HG02759 (cell line): ENCODE results near the gene ATG4B.
A peak's percentile ranks its signal among the peaks of the same experiment; 100 is the strongest.

Experiments
- ATAC-seq: cut with Tn5 transposase; IDR thresholded peaks from one replicate; pipeline ENCODE4 v1.9.1; 2021; ENCODE audit warnings: mild to moderate bottlenecking, moderate library complexity; ENCODE audit not compliant: unreplicated experiment

The ATG4B gene

GRCh38 chr2:241637795-241638660, 535 bp downstream of the ATG4B start:
- peak; percentile 25 for ATAC-seq

DNA sequence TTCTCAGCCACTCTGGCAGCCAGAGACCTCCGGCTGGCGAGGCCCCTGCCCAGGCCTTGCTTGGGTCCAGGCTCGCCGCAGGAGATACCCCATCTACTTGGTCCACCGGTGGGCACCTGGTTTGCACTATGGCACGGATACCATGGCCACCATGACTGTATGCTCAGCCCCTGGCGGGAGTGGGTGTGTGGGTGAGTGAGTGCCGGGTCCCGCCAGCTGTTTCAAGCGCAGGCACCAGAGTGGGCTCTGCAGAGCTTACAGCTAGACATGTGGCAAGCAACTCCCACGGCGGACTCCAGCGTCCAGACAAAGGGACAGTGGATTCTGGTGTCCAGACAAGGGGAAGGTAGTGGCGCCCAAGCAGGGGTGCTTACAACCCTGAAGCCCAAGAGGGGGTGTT, 1.4 kb downstream of the ATG4B start:
- no peak for ATAC-seq

- ATAC-seq = no peak
Observed at GRCh38 chr2:241639385-241639784, 1.9 kb downstream of the ATG4B start.

DNA sequence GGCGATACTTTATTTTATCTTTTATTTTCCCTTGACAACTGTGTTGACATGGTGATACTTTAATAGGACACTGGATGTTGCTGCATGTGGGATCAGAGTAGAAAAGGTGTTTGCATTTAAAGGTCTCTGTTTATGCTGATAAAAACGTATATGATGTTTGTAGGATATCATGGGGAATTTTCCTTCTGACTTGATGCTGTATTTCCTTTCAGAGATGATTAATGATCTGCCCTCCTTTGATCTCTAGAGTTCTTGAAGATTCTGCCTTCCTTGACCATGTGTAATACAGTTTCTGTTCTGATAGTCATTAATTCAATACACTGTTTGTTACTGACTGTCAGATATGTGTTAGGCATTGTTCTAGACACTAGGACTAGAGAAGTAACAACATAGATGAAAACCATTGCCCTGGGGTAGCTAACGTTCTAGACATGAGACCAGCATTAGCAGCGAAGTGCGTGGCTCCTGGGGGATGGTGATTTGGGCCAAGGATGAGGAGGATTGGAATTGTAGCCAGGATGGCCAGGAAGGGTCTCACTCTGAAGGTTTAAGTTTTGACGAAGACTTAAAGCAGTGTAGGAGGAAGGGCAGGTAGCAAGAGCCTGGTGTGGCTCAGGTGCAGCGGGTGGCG, 2.8 kb downstream of the ATG4B start:
- ATAC-seq = no peak

DNA sequence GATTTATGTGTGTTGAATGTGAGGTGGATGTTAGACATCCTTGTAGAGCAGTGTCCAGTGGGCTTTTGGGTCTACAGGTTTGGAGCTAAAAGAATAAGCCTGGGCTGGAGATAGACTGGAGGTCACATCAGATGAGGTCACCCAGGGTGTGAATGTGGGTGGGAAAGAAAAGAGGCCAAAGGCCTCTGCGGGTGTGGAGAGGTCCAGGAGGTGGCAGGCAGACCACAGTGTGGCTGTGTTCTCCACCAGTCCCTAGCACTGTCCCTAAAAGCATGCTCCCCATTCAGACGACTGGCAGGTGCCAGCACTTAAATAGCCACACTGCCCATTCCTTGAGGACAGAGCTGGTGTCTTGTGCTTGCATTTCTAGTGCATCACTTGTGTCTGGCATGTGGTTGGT, 4.1 kb downstream of the ATG4B start:
- no peak for ATAC-seq

GRCh38 chr2:241645056-241645914, 7.8 kb downstream of the ATG4B start:
- no peak for ATAC-seq

DNA sequence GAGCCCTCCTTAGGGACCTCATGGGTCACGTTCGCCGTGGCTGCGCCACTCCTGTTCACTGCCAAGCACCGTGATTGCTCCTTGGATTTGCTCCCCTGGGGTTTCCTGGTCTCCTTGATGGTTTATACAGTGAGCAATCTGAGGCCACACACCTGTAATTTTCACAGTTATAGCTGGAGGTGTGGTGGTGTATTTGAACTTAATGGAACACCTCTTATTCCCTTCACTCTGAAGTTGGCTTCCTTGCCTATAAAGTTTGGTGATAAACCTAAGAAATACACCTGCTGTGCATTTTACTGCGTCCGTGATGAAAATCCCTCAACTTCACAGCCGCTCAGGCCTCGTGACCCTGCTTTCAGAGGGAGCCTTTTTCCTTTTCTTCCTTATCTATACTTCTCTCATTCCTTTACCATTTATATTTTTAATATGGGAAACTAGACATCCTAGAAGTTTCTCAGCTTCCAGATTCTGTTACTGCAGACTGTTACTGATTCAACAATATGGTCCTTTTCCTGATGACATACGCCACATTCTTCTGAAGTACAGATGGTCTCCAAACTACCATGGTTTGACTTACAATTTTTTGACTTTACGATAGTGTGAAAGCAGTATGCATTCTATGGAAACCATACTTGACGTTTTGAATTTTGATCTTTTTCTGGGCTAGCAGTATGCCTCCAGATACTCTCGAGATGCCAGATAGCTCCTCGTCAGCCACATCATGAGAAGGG, 8.6 kb downstream of the ATG4B start:
- no peak for ATAC-seq

- no peak for ATAC-seq
Observed at GRCh38 chr2:241648453-241648852, 11.0 kb downstream of the ATG4B start.

DNA sequence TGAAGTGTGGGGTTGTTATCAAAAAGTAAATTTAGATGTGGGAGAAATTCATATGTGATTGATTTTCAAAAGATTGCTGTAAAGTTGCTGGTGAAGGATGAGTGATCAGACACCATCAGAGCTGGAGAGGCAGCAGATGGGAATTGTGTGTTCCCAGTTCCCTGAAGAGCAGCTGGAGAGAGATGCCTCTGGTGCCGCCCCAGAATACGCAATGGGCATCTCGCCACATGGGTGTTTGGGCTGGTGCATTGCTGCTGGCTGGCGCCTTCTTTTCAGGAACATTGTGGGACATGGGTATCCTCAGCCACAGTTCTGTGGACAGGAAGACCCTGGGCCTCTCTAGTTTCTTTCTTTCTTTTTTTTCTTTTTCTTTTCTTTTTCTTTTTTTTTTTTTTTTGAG, 11.9 kb downstream of the ATG4B start:
- ATAC-seq = no peak

DNA sequence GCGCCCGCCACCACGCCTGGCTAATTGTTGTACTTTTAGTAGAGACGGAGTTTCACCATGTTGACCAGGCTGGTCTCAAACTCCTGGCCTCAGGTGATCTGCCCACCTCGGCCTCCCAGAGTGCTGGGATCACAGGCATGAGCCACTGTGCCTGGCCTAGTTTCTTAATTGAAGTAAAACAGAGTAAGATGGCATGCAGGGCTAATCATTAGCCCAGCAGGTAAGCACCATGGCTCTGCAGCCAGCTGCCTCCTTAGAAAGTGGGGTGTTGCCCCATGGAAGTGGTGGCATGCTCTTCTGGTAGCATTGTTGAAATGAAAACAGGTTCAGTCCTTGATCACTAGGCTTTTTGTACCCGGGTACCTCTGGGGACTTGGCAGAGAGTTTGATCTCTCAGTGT, 12.4 kb downstream of the ATG4B start:
- ATAC-seq = no peak

DNA sequence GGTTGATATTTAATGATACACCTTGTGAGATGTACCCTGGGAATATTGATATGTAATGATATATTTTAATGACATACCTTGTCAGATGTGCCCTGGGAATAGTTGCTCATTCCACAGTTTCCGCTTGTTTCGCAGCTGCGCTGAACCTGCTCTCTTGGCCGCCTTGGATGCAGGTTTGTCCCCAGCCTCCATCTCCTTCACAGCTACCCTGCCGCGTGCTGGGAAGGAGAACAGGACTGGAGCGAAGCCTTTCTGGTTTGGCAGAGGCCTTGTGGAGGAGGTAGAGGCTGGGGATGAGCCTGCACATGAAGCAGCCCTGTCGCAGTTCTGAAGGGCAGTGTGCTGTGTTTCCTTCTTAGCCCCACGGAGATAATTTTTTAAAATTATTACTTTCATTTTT, 14.6 kb downstream of the ATG4B start:
- ATAC-seq = no peak

DNA sequence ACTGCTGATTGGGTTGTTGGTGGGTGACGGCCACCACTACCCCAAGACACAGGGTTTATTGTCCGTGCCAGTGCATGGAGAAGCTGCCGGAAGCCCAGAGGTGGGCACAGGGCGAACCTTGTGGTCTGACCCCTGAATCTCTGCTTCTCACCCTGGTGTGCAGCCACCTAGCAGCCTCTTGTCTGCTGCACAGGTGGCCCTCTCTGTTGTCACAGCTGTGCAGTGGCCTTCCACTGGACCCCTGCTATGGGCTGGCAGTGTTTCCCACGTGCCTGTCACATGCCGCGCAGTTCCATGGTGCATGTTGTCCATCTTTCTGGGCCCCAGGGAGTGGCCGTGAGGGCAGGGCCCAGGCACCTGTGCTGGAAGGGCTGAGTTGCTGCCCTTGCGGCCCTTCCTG, 15.2 kb downstream of the ATG4B start:
- ATAC-seq = no peak

DNA sequence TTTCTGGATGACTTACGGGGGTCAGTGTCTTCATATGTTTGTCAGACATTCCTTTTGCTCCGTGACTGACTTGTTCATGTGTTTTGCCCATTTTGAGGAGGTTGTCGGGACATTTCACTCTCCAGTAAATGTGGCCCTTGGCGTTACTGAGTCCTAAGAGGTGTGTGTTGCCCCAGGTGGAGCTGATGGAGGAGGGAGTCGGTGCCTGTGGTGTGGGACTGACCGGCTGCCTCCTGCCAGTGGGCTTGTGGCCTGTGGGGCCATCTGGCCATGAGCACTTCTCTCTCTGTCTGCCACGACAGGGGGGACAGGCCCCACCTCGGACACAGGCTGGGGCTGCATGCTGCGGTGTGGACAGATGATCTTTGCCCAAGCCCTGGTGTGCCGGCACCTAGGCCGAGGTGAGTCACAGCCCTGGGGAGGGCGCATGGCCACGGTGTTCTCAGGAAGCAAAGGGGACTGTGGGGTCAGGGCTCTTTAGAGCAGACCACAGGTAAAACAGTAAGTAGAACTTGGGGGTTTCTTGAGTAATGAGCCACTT, 15.8 kb downstream of the ATG4B start:
- no peak for ATAC-seq

DNA sequence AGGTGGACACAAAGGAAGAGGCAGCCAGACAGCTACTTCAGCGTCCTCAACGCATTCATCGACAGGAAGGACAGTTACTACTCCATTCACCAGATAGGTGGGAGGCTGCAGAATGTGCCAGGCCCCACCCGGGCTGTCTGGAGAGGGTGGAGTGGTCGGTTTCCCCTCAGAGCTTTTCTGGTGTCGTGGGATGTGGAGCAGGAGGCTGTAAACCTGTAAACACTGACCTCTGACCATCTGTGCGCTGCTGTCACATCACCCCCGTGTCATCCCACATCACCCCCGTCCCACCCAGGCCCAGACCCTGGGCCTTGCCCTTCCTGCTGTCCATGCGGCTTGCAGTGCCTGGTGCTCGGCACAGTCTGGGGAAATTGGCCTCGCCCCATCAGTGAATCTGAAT, 17.1 kb downstream of the ATG4B start:
- ATAC-seq = no peak

DNA sequence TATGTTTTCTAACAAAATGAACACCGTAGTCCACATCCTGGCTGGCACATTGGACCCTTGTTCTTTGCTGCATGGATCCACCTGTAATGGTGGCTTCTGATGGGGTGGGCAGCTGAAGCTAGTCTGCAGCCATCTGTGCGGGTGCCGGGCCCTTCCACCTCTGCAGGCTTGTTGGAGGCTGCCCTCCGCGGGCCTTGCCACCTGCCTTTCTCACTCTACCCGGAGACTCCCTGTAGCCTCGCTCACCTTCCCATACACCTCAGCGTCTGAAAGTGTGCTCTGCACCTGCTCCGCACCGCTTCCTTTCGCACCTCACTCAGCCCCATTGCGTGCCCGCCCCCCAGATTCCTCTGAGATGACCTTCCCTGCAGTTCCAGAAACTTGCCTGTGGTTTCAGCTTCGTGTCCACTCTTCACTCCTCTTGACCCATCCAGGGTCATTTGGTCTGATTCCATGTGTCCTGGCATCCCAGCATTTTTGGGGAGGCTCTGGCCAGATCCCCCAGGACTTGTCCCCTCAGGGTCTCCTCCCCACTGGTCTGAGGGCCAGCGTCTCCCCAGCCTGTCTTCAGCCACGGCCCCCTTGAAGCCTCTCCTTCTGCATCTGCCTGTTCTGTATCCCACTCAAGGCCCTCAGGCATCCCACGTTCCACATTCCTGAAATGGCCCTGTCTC, 18.2 kb downstream of the ATG4B start:
- no peak for ATAC-seq

- ATAC-seq = no peak
Observed at GRCh38 chr2:241656190-241656741, 18.8 kb downstream of the ATG4B start.

DNA sequence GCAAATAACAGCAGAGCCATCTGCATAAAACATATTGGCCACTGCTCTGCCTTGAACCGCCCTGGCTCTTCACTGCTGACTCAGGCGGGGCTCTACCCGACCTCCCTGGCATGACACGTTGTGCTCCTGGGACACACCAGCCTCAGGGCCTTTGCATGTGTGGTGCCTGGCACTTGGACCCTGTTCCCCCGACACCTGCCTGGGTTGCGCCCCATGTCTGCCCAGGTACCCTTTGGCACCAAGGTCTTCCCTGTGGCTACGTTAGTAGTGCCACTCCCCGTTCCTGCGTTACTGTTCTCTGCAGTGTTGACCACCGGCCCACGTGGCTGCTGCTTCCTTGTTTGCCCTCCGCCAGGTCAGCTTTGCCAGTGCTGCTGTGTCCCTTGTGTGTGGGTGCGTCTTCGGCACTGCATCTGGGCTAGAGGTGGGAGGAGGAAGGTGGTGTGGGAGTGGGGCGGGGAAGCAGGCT, 20.3 kb downstream of the ATG4B start:
- ATAC-seq = no peak

DNA sequence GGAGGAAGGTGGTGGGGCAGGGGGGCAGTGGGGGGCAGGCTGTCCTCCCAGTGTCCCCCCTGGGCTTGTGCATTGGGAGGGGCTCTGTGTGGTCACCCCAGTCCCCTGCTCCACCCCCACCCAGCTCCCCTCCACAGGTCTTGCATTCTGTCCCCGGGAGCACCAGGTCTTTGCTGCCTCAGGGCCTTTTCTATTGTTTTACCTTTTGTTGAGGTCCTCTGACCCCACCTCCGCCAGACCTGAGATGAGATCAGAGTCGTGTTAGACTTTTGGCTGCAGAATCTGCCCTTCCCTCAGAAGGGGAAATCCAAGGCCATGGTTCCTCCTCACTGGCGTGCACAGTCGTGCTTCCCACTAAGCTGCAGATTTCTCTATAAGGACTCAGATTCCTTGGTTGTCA, 20.8 kb downstream of the ATG4B start:
- no peak for ATAC-seq

GRCh38 chr2:241659150-241659739, 21.8 kb downstream of the ATG4B start:
- no peak for ATAC-seq
